ENCODE results near the gene C1orf50.

Gene C1orf50

DNA sequence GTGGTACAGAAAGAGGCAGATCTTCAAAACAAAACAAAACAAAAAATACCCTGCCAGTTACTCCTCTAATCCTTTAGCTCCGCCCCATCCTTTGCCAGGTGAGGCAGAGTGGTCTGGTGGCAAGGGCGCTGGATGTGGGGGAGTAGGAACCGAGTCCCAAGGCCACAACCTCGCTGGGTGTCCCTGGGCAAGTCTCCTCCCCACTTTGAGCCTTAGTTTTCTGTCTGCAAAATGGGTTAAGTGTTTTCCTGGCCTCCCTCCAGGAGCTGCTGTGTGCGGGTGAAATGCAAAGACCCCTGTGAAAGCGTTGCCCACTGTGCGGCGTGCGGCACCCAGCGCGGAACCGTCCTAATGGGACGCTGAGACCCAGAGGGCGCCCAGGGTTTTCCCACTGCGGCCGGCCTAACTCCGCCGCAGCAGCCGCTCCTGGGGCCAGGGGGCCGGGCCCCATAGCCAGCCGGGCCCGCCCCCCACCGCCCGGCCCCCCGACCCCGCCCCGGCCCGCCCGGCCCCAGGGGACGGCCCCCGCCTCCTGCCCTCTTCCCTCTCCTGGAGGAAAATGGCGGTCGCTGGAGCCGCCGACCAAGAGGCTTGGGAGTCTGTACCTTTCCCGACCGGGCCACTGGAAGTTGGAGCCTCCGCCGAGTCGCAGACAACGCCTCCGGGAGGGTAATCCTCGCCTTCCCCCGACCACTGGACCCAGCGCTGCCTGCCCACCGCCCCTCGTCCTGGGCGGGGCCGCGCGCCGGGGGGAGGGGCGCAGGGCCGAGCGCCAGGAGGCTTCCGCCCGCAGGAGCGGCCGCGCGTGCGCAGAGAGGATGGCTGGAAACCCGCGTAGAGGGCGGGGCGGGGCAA is 49.8 kb downstream of the C1orf50 start, which contains the start of the genes ERMAP and SVBP:
TSS of gene ERMAP (plus strand) at position 538 of the 855 bp plus-strand sequence. CDS start 13,327 bp downstream, outside the sequence.
TSS of gene SVBP (minus strand) at position 813 of the 855 bp plus-strand sequence. CDS start 853 bp downstream, outside the sequence.
- peak; percentile 92 for DNase-seq (ENCODE audit: insufficient read length, low spot score)
- FAIRE-seq, result no peak
- peak; percentile 40 for TF ChIP-seq POLR2A (IDR thresholded peaks at IDR 0.05; ENCODE audit: low read depth, low read length)

GRCh38 chr1:42817440-42817767 is 50.4 kb downstream of the C1orf50 start:
- TF ChIP-seq POLR2A (IDR thresholded peaks at IDR 0.05; ENCODE audit: low read depth, low read length), result no peak
- no peak for FAIRE-seq
- DNase-seq (ENCODE audit: insufficient read length, low spot score), result no peak

DNA sequence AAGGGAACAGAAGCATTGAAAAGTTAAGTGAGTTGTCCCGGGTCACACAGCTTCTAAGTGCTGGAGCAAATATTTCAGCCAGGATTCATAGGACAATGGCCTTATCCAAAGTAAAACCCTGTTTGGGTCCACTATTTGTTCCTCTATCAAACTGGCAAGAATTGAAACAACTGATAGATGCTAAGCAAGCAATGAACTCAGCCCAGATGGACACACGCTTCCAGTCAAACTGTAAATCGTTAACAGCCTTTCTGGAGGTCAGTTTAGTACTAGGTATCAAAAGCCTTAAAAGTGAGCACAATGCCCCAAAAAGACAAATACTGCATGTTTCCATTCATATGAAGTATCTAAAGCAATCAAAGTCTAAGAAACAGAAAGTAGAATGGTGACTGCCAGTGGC is 50.9 kb downstream of the C1orf50 start:
- FAIRE-seq (no peak), DNase-seq (ENCODE audit: insufficient read length, low spot score) (no peak)
- TF ChIP-seq POLR2A (IDR thresholded peaks at IDR 0.05; ENCODE audit: low read depth, low read length), result no peak

DNA sequence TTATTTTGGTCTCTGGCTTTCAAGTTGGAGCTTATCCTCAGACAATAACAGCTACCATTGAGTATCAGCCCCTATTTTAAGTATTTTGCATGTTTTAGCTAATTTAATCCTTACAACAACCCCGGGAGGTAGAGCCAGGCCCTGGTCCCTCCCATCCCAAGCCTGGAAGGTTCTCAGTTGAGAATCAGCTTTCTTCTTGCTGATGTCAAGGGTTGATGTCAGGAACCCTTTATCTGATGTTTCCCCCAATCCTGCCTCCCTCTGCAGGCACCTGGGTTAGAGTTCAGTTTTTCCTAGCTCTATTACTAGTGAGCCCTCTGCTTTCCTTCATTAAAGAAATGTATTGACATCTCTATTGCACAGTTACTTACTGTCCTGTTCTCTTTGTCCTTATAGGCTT is 53.8 kb downstream of the C1orf50 start:
- DNase-seq (ENCODE audit: insufficient read length, low spot score) (no peak), FAIRE-seq (no peak)
- no peak for TF ChIP-seq POLR2A (IDR thresholded peaks at IDR 0.05; ENCODE audit: low read depth, low read length)

- FAIRE-seq (no peak), DNase-seq (ENCODE audit: insufficient read length, low spot score) (no peak)
- TF ChIP-seq POLR2A (IDR thresholded peaks at IDR 0.05; ENCODE audit: low read depth, low read length), result no peak
Measured at GRCh38 chr1:42821690-42822089, 54.6 kb downstream of the C1orf50 start.

- TF ChIP-seq POLR2A (IDR thresholded peaks at IDR 0.05; ENCODE audit: low read depth, low read length), result no peak
- FAIRE-seq, result no peak
- no peak for DNase-seq (ENCODE audit: insufficient read length, low spot score)
Measured at GRCh38 chr1:42822800-42823392, 55.8 kb downstream of the C1orf50 start.

DNA sequence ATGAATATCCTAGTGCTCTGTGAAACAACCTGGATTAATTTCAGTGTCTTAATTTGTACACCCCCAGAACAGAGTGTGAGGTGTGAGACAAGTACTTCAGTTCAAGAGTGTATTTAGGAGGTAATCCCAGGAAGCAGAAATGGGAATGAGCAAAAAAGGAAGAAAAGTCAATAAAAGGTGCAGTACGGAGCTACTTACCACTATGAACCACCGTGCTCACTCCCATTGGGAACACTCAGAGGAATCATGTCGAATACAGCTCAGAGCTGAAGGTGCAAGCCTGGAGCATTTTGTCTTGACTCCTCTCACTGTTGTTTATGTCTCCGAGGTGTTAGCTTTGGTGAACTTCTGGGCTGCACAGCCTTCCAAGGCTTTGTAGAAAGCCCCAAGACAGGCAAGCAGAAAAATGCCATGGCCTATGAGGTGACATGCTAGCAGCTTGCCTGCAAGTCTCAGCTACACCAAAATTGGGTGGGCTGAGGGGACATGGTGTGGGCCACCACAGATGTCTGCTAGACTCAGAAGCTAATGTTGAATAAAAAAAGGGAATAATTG is 57.5 kb downstream of the C1orf50 start:
- no peak for DNase-seq (ENCODE audit: insufficient read length, low spot score)
- no peak for TF ChIP-seq POLR2A (IDR thresholded peaks at IDR 0.05; ENCODE audit: low read depth, low read length)
- no peak for FAIRE-seq

- DNase-seq (ENCODE audit: insufficient read length, low spot score) (no peak), FAIRE-seq (no peak)
- TF ChIP-seq POLR2A (IDR thresholded peaks at IDR 0.05; ENCODE audit: low read depth, low read length), result no peak
Measured at GRCh38 chr1:42825036-42825851, 58.2 kb downstream of the C1orf50 start.

All from H54 (cell line).